ENCODE measurements around the gene NUP133.
A peak's percentile ranks its signal among the peaks of the same experiment; 100 is the strongest.
"Not testable (repeated sequence)": the region's sequence is repeated elsewhere in the genome, so short reads cannot be mapped to it uniquely, and the experiment has no call there.

Gene NUP133

GRCh38 chr1:229431284-229432115 lies 76.6 kb downstream of the NUP133 start:
- no peak for DNase-seq (ENCODE audit: low read depth, low spot score)
- peak overlapping the region; percentile 1; the same call in 1 of the 2 replicates for H3K4me3 ChIP-seq (ENCODE audit: low read length)

GRCh38 chr1:229430761-229431283 lies 77.3 kb downstream of the NUP133 start:
- H3K4me3 ChIP-seq (ENCODE audit: low read length), result peak overlapping the region; percentile 1; the same call in 1 of the 2 replicates
- no peak for DNase-seq (ENCODE audit: low read depth, low spot score)

GRCh38 chr1:229428256-229428655 lies 79.9 kb downstream of the NUP133 start:
- no peak overlapping the region for H3K4me3 ChIP-seq (ENCODE audit: low read length)
- DNase-seq (ENCODE audit: low read depth, low spot score), result no peak

GRCh38 chr1:229427572-229427971 lies 80.6 kb downstream of the NUP133 start:
- no peak overlapping the region for H3K4me3 ChIP-seq (ENCODE audit: low read length)
- no peak for DNase-seq (ENCODE audit: low read depth, low spot score)

GRCh38 chr1:229425564-229426159 lies 82.5 kb downstream of the NUP133 start:
- DNase-seq (ENCODE audit: low read depth, low spot score), result no peak
- H3K4me3 ChIP-seq (ENCODE audit: low read length), result no peak overlapping the region

- no peak overlapping the region for H3K4me3 ChIP-seq (ENCODE audit: low read length)
- DNase-seq (ENCODE audit: low read depth, low spot score), result no peak
Measured at GRCh38 chr1:229420765-229421164, 87.4 kb downstream of the NUP133 start.

GRCh38 chr1:229420224-229420623 lies 87.9 kb downstream of the NUP133 start:
- H3K4me3 ChIP-seq (ENCODE audit: low read length), result no peak overlapping the region
- DNase-seq (ENCODE audit: low read depth, low spot score), result no peak

GRCh38 chr1:229418586-229418985 lies 89.6 kb downstream of the NUP133 start:
- not testable (repeated sequence) for H3K4me3 ChIP-seq (ENCODE audit: low read length); DNase-seq (ENCODE audit: low read depth, low spot score)

GRCh38 chr1:229412810-229413209 lies 95.3 kb downstream of the NUP133 start:
- DNase-seq (ENCODE audit: low read depth, low spot score); H3K4me3 ChIP-seq (ENCODE audit: low read length): not testable (repeated sequence)

GRCh38 chr1:229412056-229412455 lies 96.1 kb downstream of the NUP133 start:
- DNase-seq (ENCODE audit: low read depth, low spot score), result no peak
- H3K4me3 ChIP-seq (ENCODE audit: low read length), result no peak overlapping the region

GRCh38 chr1:229411434-229412055 lies 96.6 kb downstream of the NUP133 start:
- DNase-seq (ENCODE audit: low read depth, low spot score), result no peak
- H3K4me3 ChIP-seq (ENCODE audit: low read length), result no peak overlapping the region

- H3K4me3 ChIP-seq (ENCODE audit: low read length), result no peak overlapping the region
- peak; percentile 20 for DNase-seq (ENCODE audit: low read depth, low spot score)
Measured at GRCh38 chr1:229410692-229411433, 97.3 kb downstream of the NUP133 start.

GRCh38 chr1:229410370-229410691 lies 97.8 kb downstream of the NUP133 start:
- no peak for DNase-seq (ENCODE audit: low read depth, low spot score)
- no peak overlapping the region for H3K4me3 ChIP-seq (ENCODE audit: low read length)

- no peak for DNase-seq (ENCODE audit: low read depth, low spot score)
- no peak overlapping the region for H3K4me3 ChIP-seq (ENCODE audit: low read length)
Measured at GRCh38 chr1:229409616-229410369, 98.3 kb downstream of the NUP133 start.

- no peak for DNase-seq (ENCODE audit: low read depth, low spot score)
- no peak overlapping the region for H3K4me3 ChIP-seq (ENCODE audit: low read length)
Measured at GRCh38 chr1:229408458-229409037, 99.6 kb downstream of the NUP133 start.

GRCh38 chr1:229407206-229408026 lies 100.7 kb downstream of the NUP133 start:
- DNase-seq (ENCODE audit: low read depth, low spot score), result no peak
- H3K4me3 ChIP-seq (ENCODE audit: low read length), result no peak overlapping the region

GRCh38 chr1:229406798-229407197 lies 101.3 kb downstream of the NUP133 start:
- H3K4me3 ChIP-seq (ENCODE audit: low read length), result no peak overlapping the region
- DNase-seq (ENCODE audit: low read depth, low spot score), result no peak

- no peak overlapping the region for H3K4me3 ChIP-seq (ENCODE audit: low read length)
- DNase-seq (ENCODE audit: low read depth, low spot score), result no peak
Measured at GRCh38 chr1:229403573-229403972, 104.6 kb downstream of the NUP133 start.

All from Jurkat, Clone E6-1 (cell line).